GM21786 (cell line): ENCODE measurements around the gene MEF2B.
"Not testable (repeated sequence)": the region's sequence is repeated elsewhere in the genome, so short reads cannot be mapped to it uniquely, and the experiment has no call there.

Source experiments
- ATAC-seq: cut with Tn5 transposase; IDR thresholded peaks from one replicate; pipeline ENCODE4 v1.9.1; 2021; ENCODE audit not compliant: unreplicated experiment

MEF2B gene

DNA sequence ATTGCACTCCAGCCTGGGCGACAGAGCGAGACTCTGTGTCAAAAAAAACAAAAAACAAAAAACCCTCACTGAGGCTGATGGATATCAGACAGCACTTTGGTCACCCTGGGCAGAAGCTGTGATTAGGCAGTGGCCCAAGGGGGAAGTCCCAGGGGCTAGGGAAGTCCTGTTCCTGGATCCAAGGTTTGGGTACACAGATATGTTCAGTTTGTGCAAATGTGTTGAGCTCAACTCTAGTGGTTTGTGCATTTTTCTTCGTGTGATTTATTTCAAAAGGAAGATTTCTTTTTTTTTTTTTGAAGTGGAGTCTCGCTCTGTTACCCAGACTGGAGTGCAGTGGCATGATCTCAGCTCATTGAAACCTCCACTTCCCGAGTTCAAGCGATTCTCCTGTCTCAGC is 12.3 kb downstream of the MEF2B start:
- ATAC-seq, result no peak

DNA sequence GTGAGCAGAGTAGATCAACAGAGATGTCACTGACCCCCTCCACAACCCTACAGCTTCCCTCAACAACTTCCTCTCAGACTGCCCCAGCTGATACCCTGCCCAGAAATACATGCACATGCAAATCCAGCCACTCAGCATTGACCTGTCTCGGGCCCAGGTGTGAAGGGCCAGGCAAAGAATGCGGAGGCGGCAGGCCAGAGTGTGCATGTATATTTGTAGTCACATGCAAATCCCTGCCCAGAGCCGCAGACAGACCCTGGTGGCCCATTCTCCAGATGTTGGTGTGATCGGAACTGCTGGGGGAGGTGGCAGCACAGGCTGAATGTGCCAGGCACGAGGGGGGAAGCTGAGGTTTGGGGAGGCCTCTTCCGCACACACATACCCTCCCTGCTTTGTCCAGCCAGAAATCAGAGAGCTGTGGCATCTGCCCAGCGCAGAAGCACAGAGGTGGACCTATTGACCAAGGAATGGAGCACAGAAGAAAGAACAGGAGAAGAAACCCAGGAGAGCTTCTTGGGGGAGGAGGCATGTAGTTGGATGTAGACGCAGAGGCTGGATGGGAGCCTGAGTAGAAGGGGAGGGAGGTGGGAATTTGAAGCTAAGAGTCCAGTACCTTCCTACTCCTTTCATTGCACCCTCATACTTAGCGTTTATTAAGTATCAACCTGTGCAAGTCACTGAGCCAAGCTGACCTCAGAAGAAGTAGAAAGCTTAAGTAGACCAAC is 14.4 kb downstream of the MEF2B start:
- ATAC-seq, result no peak

DNA sequence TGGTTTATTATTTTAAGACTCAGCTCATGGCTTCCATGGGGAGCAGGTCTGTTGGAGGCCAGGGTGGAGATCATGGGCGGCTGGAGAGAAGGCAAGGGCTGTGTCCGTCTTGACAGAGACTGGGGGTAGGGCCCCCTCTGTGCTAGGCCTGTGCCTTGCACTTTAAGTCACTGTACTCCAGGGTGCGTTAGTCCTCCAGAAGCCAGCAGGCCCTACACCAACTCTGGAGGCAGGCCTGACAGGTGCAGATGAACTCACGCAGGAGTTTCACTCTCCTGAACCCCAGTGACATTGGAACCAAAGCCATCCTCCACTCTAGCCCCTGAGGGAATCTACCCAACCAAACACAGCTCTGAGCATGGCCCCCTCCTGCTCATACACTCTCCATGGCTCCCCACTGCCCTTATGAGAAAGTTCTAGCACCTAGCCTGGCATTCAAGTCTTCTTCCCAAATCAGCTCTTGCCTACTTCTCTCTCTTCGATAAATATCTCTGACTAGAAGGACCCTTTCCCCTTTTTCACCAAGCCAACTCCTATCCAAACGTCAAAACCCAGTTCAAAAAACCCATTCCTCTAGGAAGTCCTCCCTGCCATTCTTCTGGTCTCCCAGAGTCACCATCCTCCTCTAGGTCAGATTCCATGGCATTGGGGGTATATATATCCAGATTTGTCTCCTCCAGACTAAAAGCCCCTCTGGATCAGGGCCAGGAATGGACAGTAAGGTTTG is 15.1 kb downstream of the MEF2B start:
- ATAC-seq, result no peak

DNA sequence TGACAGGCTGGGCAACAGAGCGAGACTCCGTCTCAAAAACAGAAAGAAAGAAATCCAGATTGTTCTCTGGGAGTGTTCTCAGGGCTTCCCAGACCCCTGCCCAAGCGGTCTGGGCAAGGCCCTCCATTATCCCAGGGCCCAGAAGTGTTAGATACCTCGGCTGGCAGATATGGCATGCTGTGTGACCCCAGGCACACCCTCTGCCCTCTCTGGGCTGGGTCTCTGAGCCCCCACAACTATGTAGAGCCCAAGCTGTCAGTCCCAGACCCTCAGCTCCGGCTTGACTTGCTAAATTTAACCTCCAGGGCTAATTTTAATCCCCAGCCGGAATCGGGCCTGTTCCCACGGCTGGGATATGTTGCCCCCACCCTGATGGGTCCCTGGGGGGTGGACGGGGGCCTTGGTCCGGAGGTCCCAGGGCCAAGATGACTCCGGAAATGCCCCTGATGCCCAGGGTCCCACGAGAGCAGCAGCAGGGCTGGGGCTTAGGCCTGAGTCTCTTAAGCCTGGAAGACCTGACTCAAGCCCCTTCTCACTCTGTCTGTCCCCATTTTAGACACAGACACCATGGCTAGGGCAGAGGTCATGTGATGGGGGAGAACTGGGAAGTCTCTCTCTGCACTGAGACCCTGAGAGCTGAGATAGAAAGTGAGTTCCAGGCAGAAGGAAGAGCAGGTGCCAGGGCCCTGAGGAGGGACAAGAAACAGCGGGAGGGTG is 17.2 kb downstream of the MEF2B start:
- no peak for ATAC-seq

DNA sequence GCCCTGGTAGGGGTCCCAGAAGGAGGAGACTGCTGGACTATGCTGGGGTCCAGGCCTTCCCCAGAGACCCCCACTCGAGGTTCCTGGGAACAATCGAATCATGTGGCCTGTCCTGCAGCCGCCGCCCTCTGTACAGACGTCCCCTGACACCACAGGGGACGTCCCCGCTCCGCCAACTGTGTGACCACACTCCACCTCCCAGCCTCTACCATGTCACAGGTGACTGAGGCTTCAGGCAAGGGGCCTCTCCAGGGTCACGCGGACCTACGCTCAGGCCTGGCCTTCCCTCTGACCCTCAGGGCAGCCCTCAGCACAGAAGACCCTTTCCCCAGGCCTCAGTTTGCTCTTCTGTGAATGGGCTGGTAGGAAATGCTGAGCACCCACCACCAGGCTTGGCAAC is 18.6 kb downstream of the MEF2B start:
- ATAC-seq, result peak; percentile 79

DNA sequence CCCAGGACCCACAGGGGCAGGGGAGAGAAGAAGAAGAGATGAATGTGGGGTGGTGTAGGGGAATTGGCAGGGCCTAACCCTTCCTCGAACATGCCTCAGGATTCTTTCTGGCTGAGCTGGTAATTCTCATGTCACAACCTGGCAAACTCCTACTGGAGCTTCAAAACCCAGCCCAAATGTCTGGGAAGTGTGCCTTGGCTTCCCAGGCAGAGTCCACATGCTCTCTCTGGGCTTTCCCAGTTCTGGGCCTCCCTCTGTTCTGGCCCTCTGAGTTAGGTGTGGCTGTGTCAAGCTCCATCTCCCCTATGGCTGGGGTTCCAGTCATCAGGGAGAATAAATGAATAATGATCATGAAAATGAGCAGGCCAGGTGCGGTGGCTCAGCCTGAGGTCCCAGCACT is 20.6 kb downstream of the MEF2B start:
- no peak for ATAC-seq

DNA sequence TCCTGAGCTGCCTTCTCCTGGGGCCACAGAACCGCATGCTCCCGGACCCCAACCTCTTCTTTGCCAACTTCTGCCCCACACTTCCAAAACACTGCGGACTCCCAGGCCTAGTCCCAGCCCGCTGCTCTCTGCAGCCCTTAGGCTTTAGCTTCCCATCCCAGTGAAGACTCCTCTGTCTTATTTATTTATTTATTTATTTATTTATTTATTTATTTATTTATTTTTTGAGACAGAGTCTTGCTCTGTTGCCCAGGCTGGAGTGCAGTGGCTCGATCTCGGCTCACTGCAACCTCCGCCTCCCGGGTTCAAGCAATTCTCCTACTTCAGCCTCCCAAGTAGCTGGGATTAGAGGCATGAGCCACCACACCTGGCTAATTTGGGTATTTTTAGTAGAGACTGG is 21.6 kb downstream of the MEF2B start:
- not testable (repeated sequence) for ATAC-seq

DNA sequence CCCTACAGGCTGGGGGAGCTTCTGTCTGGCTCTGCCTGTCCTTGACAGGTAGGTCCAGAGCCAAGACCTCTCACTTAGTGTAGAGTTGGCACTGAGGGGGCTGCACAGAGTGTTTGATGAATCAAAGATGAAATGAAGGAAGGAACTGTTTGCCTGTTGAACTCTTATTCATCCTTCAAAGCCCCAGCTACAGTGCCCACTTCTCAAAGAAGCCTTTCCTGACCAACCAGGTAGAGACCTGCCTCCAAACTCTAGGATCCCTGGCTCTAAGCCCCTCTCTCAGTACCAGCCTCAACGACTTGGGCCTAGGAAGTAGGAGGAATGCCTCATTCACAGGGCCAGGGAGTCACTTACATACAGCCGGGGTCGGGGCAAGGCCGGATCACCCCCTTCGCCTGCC is 22.7 kb downstream of the MEF2B start:
- ATAC-seq, result no peak

DNA sequence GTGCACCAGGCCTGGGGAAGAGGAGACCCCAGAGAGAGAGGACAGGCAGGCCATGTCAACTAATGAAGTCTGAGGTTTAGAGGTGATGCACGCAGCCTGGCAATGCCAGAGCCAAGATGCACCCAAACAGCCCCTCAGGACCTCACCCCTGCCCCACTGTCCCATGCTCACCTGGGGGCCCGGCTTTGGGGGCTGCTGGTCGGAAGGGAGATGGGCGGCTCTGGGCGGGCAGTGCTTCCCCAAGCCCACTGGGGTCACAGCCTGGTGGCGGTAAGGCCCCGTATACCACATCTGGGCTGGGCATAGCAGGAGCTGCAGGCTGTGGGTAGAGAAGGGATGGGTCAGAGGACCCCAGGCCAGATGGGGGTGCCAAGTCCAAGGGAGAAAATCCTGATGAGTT is 23.2 kb downstream of the MEF2B start:
- ATAC-seq, result no peak

DNA sequence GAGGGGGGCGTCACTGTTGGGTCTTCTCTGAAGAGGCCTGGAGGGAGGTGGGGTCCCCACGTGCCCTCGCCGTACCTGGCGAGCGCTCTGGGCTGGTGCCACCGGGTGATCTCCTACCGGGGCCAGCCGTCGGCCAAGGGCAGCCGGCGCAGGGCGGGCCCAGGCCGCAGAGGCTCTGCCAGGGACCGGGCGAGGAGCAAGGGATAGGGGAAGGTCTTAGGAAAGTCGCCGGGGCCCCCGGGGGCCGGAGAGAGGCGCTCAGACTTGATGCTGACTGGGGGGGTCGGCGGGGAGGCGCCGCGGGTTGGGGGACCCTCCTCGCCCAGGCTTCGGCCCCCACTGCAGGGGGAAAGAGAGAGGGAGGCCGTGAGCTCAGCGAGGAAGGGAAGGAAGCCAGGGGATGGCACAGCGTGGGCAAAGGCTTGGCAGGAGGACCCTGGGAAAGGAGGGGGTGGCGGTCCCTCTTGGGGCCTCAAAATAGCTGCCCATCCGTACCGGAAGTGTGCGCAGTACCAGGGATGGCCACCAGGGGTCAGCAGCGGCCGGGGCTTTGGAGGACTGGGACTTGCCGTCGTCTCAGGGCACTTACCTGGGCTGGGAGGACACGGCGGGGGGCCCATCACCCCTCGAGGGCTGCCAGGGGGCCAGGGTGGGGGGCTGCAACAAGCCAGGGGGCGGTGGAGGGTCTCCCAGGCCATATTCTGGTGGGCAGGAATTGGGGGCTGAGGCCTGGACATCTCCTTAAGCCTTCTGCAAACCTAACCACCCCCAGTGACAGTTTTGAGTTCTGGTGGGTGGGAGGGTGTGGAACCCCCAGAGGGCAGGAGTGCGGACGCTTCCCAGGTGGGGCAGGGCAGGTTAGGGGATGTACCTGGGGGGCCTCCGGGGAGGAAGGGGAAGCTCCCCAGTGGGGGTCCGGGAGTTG is 24.1 kb downstream of the MEF2B start:
- no peak for ATAC-seq

DNA sequence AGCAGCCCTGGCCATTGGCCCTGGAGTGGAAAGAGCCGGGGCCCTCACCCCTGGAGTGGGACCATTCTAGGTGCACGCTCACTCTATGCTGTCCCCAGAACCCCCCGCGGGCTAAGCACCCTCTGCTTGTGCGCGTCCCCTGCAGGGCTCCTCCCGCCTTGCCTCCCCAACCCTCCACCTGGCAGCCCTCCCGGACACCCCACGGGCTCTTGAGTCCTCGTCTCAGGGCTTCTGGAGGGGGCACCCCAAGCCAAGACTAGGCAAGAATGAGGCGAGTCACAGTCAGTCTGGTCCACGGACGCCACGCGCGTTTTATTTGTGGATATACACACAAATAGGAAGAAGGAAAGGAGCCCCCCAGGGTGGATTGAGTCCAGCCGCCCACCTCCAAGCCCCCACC is 24.8 kb downstream of the MEF2B start:
- ATAC-seq, result no peak

DNA sequence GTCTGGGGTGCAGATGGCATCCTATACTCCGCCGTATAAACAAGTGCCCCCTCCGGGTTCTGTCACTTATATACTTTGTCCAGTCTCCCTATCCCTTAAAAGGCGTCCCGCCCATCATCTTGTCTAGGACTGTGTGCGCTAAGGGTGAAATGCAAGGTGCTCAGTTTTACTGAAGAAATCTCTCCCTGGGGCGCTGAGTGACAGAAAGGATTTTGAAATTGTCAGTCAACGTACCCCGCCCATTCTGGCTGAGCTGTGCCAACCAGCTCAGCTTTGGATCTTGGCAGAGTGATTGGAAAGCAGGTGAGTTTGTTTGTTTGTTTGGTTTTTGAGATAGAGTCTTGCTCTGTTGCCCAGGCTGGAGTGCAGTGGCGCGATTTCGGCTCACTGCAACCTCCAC is 27.7 kb downstream of the MEF2B start:
- no peak for ATAC-seq

DNA sequence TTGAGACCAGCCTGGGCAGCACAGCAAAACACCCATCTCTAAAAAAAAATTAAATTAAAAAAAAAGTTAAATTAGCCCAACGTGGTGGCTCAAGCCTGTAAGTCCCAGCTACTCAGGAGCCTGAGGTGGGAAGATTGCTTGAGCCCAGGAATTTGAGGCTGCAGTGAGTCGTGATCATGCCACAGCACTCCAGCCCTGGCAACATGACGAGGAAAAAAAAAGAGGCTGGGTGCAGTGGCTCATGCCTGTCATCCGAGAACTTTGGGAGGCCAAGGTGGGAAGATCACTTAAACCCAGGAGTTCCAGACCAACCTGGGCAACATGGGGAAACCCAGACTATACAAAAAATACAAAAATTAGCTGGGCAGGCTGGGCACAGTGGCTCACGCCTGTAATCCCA is 29.6 kb downstream of the MEF2B start:
- ATAC-seq, result no peak

DNA sequence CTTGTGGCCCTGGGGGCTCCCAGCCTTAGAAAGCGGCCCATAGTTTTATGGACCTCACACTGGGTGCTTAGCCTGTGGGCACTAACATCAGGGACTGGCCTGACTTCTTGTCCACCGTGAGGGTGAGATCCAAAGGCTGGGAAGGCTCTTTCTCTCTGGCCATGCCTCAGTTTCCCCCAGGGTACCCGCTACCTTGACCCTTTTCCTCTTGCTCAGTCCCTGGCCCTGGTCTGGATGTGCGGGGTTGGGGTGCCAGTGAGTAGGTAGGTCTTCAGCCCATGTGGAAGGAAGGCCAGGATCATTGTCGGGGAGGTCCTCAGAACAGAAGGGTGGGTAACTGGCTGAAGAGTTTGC is 30.2 kb downstream of the MEF2B start:
- no peak for ATAC-seq

DNA sequence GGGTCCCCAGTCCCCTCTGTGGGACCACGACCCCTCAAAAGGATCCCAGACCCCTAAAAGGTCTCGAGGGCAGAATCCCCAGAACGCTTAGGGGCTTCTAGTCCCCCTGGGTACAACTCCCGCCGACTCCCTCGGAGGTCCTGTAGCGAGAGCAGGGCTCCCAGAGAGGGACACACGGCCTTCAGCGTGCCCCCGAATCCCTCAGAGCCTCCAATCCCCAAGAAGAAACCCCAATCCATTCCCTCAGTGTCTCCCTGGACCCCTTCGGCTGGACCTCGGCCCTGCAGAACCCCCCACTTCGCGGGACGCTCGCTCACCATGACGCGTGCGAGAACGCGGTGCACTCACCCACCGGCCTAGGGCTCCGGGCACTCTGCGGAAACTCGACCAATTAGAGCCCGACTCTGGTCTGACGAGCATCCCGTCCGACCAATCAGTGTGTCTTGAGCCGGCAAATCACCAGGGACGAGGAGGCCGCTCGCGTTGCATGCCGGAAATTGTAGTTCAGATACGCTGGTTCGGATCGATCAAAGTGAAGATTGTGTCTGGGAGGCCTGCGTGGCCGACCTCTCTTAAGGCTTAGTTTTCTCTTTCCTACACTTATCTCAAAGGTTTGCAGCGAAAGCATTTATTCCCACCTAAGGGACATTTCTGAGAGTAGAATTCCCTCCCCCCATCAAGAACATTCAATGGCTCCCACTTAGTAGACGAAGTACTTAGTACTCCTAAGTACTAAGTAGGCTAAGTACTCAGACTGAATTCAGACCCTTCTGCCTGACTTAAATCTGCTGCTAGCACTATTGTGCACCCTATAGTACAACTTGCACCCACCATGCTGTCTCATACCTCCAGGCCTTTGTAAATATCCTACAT is 31.7 kb downstream of the MEF2B start, which contains the start of gene TMEM161A:
Gene TMEM161A, minus strand, starts transcription at position 370 of the 873 bp plus-strand sequence. Its CDS starts 50 bp downstream, at position 320.
- ATAC-seq, result peak; percentile 96

DNA sequence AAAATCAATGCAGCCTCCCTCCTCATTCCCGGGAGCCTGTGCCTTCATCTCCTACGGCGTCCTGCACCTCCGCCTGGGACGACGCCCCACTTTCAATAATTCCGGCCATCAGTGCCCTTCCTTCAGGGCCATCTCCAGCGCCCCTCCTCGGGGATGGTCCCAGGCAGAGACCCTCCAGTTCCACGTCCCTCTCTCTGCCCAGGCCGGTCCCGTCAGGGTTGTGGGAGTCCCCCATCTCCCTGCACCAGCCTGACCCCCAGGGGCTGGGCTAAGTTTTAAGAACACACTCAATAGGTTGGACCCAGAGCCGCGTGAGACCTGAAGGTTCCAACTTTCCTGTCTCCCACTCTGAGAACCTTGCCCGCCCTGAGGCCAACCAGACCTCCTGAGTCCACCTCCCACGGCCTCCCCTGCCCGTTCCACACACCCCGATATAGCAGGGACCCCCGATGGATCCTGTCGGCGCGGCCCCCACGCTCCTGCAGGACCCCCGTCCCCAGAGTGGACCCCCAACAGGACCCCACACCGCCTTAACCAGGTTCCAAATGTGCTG is 32.4 kb downstream of the MEF2B start:
- no peak for ATAC-seq

DNA sequence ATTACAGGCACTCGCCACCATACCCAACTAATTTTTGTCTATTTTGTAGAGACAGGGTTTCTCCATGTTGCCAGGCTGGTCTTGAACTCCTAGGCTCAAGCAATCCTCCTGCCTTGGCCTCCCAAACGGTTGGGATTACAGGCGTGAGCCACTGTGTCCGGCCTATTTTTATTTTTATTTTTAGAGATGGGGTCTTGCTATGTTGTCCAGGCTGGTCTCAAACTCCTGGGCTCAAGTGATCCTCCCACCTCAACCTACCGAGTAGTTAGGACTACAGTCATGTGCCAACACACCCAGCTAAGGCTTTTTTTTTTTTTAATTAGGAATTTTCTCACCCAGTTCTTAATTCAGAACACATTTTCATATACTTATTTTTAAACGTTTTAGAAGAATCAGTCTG is 34.4 kb downstream of the MEF2B start:
- ATAC-seq, result not testable (repeated sequence)

DNA sequence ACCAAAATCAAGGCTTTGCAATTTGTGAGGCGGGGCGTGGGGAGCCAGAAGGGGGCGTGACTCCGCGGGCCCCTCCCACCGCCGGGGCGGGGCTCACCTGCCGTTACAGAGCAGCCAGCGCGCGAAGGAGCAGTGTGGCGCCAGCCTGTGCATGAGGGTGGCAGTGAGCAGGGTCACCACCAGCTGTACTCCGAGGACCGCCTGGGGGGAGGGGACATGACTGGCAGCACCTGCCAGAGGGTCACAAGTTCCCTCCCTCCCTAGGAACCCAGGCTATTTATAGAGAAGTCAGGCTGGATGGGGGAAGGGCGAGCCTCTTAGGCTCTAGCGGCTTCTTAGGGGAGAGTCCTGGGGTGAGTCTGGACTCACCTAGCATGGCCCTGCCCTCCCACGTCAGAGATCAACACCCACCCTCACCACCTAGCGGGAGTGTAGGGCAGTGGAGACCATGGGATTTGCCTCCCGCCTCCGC is 35.3 kb downstream of the MEF2B start:
- no peak for ATAC-seq

DNA sequence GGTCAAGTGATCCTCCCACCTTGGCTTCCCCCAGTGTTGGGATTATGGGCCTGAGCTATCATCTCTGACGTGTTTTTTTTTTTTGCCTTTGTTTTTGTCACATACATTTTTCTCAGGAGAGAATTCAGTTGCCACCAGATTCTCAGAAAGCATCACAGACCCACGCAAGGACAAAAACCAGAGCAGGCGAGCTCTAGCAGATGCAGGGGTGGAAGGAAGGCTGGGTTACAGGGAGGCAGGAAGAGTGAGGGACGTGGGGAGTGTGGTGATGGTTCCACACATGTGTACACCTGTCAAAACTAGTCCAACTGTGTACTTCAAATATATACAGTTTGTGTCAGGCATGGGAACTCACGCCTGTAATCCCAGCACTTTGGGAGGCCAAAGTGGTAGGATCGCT is 36.1 kb downstream of the MEF2B start:
- no peak for ATAC-seq

DNA sequence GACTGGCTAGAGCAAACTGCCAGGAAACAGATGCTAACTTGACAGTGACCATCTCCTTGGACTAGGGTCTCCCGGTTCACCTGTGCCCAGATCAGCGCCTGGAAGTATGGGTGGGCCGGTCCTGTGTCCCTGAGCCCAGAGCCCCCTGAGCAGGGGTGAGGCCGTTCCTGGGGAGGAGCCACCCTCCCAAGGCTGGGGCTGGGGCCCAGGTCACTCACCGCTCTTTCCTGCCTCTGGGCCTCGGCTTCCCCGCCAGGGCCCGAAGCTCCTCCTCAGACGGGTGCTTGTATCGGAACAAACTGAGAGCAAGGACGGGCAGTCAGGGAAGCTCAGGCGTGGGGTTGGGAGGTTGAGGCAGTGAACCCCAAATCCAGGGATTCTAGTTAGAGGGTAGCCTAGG is 37.2 kb downstream of the MEF2B start:
- ATAC-seq, result no peak
